Epithelial cell of proximal tubule (primary cell): ENCODE measurements around the gene PLEKHH1. TPM values are rescaled to one million over a fixed set of nuclear protein-coding genes. Genes with fewer than 3 reads are reported as not detected.

Source experiments
- DNase-seq: peaks from one replicate; pipeline ENCODE4 v3.0.0-alpha.2; 2011; ENCODE audit warnings: low read depth
- H3K4me3 ChIP-seq: 2 replicates; pipeline ENCODE4 v1.5.1; 2011; ENCODE audit warnings: low read depth, mild to moderate bottlenecking, low read length
- total RNA-seq: library from RNA; depleted of rRNA; stranded (reverse); fragments of >200 nt; gene quantifications from 2 replicates; pipeline ENCODE4 v1.2.3, GENCODE V29; 2015
- TF ChIP-seq, protein P1 (sequence below): conservative IDR thresholded peaks from 2 replicates; pipeline ENCODE4 v1.5.1; 2012; ENCODE audit warnings: low read depth, mild to moderate bottlenecking, low read length

The PLEKHH1 gene
- total RNA-seq, 1 donor from 2014 or later = 7.6 TPM

DNA sequence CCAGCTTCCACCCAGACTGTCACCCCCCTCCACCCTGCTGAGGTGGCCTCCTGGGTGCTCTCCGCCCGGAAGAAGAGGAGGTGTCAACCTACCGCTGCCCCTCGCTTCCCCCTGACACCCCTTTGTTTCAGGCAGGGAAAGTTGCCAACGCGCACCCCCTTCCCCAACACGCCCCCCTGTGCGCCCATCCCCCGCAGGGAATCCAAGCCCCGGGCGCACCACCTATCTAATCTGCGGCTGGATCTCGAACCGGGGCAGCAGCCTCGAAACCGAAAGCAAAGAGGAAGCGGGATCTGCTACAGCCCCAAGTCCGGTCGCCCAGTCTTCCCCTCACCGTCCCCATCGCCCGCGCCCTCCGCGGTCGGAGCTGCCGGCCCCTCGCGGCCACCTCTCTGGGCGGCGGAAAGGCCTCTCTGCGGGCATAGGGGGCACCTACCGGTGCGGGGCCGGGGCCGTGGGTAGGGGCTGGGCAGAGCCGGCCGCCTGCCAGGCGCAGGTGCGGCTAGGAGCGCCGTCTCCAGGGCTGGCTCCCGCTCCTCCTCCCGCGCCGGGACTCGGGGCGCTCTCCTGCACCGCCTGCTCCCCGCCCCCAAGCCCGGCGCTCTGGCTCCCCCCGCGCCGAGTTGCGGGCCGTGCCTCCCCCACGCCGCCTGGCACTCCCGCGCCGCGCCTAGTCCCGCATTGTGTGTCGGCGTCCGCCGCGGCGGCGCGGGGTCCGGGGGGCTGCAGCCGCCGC, 18.3 kb upstream of the PLEKHH1 start:
- peak overlapping the region; percentile 73 for H3K4me3 ChIP-seq
- DNase-seq = no peak
- TF ChIP-seq, protein P1, sequence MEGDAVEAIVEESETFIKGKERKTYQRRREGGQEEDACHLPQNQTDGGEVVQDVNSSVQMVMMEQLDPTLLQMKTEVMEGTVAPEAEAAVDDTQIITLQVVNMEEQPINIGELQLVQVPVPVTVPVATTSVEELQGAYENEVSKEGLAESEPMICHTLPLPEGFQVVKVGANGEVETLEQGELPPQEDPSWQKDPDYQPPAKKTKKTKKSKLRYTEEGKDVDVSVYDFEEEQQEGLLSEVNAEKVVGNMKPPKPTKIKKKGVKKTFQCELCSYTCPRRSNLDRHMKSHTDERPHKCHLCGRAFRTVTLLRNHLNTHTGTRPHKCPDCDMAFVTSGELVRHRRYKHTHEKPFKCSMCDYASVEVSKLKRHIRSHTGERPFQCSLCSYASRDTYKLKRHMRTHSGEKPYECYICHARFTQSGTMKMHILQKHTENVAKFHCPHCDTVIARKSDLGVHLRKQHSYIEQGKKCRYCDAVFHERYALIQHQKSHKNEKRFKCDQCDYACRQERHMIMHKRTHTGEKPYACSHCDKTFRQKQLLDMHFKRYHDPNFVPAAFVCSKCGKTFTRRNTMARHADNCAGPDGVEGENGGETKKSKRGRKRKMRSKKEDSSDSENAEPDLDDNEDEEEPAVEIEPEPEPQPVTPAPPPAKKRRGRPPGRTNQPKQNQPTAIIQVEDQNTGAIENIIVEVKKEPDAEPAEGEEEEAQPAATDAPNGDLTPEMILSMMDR = no peak

DNA sequence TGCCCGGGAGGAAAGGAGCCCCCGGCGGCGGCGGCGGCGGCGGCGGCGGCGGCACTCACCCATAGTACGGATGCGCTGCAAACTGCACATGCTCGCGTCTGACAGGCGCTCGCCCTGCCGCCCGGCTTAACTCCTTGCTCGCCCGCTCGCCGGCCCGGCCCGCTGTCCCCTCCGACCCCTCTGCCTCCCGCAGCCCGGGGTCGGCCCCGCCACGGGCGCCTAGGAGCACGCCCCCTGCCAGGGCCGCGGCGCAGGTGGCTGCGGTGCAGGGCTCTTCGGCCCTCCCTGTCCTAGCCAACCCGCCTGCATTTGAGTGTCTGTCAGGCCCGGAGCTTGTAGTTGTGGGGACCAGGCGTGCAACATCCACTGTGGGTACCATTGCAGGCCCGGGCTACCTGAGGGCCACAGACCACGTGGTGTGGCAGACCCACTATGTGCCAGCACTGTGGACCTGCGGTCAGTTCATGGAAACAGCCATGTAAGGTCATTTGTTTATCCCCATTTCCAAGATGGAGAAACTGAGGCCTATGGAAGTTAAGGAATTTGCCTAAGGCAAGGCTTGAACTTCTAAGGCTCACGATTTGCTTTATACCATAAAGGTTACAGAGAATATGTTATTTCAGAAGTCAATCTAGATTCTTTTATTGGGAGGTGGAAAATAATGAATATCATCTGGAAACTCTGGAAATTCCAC, 17.6 kb upstream of the PLEKHH1 start:
- TF ChIP-seq, protein P1 = no peak
- H3K4me3 ChIP-seq = peak overlapping the region; percentile 73
- DNase-seq = no peak

DNA sequence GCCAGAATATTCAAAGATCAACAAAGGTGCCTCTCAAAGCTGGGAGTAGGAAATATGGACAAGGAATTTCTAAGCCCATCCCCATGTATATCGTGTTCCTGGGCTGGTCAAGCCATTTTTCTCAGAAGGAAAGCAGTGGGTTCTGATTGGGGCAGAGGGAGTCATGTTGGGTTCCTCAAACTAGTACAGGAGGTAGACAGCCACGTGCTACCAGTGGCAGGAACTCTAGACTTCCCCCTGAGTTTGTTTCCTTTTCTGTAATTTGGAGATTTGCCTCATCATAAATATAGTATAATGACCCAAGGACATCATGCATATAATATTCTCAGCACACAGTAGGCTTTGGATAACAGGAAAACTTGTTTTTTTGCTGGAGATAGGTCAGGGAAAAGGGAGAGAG, 16.4 kb upstream of the PLEKHH1 start:
- DNase-seq = no peak
- H3K4me3 ChIP-seq = no peak overlapping the region
- TF ChIP-seq, protein P1 = no peak

DNA sequence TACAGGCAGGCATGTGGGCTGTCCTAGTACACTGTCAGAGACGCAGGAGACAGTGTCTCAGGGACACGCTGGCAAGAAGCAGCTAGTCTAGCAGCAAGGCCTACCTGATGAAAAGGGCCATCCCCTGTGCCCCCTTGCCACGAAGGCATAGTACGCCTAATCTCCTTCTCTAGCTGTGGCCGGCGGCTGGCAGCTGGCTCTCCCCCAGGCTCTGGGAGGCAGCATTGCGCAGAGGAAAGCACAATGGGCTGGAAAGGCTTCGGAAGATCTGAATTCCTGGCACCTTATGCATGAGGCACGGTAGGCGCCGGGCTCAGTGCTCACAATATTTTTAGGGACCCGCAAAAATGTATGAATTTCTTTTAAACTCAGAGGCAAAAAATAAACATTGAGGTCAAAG, 16.0 kb upstream of the PLEKHH1 start:
- H3K4me3 ChIP-seq = no peak overlapping the region
- TF ChIP-seq, protein P1 = peak; percentile 37
- DNase-seq = no peak

DNA sequence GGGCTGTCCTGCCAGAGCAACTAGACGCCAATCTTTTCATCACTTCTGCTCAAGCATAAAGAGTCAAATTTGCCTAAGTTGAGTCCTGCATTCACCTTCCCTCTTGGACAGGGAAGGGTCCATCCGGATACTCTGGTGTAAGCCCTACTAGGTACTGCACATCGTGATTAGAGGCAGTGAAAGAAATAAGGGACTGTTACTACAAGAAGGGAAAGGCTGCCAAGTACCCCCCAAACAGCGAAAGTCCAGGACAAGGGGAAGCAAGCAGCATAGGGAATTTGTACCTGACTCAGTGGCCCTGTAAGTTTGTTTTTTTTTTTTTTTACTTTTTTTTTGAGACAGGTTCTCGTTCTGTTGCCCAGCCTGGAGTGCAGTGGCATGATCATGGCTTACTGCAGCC, 13.7 kb upstream of the PLEKHH1 start:
- TF ChIP-seq, protein P1 = no peak
- DNase-seq = no peak
- no peak overlapping the region for H3K4me3 ChIP-seq

DNA sequence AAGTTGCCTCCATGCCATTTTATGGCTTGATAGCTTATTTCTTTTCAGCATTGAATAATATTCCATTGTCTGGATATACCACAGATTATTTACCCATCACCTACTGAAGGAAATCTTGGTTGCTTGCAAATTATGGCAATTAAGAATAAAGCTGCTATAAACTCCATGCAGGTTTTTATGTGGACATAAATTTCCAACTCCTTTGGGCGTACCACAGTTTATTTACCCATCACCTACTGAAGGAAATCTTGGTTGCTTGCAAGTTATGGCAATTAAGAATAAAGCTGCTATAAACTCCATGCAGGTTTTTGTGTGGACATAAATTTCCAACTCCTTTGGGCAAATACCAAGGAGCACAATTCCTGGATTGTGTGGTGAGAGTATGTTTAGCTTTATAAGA, 12.6 kb upstream of the PLEKHH1 start:
- DNase-seq = no peak
- no peak overlapping the region for H3K4me3 ChIP-seq
- TF ChIP-seq, protein P1 = no peak

DNA sequence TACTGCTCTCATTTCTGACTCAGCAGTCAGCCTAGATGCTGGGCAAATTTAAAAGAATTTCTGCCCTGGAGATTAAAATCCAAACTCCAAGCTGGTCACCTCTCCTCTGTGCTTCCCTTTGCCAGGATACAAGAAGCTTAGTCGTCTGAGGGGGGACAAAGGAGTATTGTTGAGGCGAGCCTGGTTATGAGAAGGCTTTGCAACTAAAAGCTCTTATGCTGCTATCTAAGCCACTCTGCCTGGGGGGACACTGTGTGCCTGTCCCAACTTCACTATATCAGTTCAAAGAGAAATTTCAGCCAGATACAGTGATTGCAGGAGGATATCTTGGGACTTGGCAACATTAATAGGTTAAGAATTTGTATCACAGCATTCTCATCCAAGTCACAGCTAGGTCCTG, 10.8 kb upstream of the PLEKHH1 start:
- TF ChIP-seq, protein P1 = no peak
- no peak overlapping the region for H3K4me3 ChIP-seq
- no peak for DNase-seq
